ENCODE measurements around the gene LIN9.
"Not testable (repeated sequence)": the region's sequence is repeated elsewhere in the genome, so short reads cannot be mapped to it uniquely, and the experiment has no call there.

LIN9 gene

DNA sequence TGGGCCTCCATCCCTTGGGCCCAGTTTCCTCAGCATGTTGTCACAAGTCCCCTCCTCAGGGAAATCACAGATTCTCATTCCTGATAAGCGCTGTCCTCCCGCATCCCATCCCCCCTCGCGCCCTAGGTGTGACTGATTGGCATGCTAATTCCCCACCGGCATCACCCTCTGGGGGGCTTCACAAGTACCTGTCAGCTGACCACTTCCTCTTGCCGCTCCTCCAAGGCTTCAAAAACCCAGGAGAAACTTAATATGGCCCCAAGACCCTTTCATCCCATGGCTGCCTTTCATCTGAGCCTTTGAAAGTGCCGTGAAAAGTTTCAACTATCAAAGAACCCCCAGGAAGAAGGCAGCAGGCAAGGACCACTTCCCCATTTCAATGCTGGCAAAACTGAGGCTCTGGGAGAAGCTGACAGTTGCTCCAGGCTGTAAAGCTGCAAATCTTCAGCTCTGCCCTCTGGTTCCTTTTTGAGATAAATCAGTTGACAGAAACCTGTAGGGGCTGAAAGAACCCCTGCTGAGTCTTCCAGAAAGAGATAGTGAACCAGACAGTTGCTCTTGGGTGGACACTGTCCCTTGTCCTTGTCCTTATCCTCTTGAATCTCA lies 98.3 kb downstream of the LIN9 start:
- no peak for DNase-seq

GRCh38 chr1:226209307-226210059 lies 99.5 kb downstream of the LIN9 start:
- peak in 1 of 2 experiments; percentile 22 for DNase-seq

GRCh38 chr1:226207048-226207447 lies 101.9 kb downstream of the LIN9 start:
- no peak for DNase-seq

DNA sequence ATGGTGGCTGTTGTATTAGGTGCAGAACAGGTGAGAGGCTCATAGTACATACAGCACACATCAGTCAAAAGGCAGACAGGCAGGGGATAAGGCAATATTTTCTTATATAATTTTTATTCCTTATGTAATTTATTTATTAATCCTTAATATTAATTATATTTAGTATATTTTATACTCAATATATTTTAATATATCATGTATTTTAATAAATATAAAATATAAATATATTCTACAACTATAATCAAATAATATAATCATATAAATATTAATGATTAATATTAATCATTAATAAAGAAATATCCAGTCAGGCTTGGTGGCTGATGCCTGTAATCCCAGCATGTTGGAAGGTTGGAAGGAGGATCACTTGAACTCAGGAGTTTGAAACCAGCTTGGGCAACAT lies 104.8 kb downstream of the LIN9 start:
- DNase-seq, result no peak

DNA sequence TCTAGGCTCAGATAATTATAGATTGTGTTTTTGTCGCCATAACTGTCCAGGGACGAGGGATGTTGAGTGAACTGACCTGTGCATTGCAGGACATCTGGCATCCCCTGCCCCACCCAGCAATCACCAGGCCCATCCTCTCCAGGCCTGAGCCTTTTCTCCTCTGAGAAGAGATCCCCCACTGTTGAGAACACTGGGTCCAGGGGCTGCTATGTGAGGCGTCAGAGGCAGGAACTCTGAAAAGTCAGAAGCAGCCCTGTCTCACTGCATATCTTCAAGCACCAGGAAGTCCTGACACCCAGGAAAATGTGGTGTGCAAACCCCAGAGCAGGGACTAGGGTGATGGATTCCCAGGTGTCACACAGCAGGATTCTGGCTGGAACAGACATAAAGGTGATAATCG lies 105.3 kb downstream of the LIN9 start:
- DNase-seq, result no peak

GRCh38 chr1:226203240-226203639 lies 105.7 kb downstream of the LIN9 start:
- DNase-seq, result no peak

DNA sequence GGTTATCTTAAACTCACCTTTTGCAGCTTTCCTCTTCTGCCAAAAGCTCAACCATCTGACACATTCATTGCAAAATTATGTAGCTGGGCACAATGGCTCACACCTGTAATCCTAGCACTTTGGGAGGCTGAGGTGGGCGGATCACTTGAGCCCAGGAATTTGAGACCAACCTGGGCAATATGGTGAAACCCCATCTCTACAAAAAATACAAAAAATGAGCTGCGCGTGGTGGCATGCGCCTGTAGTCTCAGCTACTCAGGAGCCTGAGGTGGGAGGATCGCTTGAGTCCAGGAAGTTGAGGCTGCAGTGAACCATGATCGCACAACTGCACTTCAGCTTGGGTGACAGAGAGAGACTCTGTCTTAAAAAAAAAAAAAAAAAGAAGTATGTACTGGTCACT lies 106.3 kb downstream of the LIN9 start:
- not testable (repeated sequence) for DNase-seq

- DNase-seq, result no peak
Measured at GRCh38 chr1:226202246-226202645, 106.7 kb downstream of the LIN9 start.

DNA sequence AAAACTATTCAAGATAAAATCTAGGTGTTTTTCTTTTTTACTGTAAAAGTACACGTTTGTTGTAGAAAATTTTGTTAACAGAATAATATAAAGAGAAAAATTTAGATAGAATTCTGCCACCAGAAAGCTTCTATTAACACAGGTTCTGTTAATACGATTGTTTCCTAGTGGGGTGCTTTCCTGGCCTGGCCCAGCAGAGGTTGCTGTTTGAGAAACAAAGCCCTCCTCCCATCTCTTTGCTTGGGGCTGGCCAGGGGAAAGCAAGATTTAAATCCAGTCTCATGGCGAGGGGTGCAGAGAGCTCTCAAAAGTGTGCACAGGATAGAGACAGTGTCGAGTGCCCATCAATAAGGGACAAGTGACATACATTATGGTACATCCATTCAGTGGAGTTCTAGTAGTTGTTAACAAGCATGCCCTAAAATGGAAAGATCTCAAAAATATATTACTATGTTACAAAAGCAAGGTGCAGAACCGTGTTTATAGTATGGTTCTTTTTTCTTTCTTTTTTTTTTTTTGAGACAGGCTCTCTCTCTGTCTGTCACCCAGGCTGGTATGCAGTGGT lies 107.9 kb downstream of the LIN9 start:
- DNase-seq, result peak in 1 of 2 experiments; percentile 30

DNA sequence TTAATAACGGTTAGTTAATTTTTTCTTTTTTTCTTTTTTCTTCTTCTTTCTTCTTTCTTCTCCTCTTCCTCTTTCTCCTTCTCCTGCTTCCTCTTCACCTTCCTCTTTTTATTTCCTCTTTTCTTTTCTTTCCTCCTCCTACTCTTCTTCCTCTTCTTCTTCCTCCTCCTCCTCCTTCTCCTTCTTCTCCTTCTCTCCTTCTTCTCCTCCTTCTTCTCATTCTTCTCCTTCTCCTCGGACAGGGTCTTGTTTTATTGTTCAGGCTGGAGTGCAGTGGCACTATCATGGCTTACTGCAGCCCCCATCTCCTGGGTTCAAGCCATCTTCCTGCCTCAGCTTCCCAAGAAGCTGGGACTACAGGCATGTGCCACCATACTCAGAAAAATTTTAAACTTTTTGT lies 109.0 kb downstream of the LIN9 start:
- no peak for DNase-seq

GRCh38 chr1:226195144-226195543 lies 113.8 kb downstream of the LIN9 start:
- no peak for DNase-seq

GRCh38 chr1:226187380-226187779 lies 121.6 kb downstream of the LIN9 start:
- DNase-seq, result no peak

- DNase-seq, result no peak
Measured at GRCh38 chr1:226187019-226187322, 122.0 kb downstream of the LIN9 start.

GRCh38 chr1:226186124-226187018 lies 122.6 kb downstream of the LIN9 start, which contains the start of gene ACBD3:
Gene ACBD3, minus strand, starts transcription at chr1:226186741. Its CDS starts 66 bp downstream, at chr1:226186675.
- peak; percentile 65 to 85 for DNase-seq

GRCh38 chr1:226185141-226186036 lies 123.6 kb downstream of the LIN9 start:
- DNase-seq, result no peak

GRCh38 chr1:226181996-226182714 lies 126.8 kb downstream of the LIN9 start:
- peak in 1 of 2 experiments; percentile 17 for DNase-seq
